GM12892 (cell line): Measurements from ENCODE around the gene POU2F2.

Experiments used
- DNase-seq: peaks from one replicate; pipeline ENCODE4 v3.0.0; 2011; ENCODE audit not compliant: insufficient read length
- FAIRE-seq: peaks from 2 replicates; lab custom pipeline; 2011; peaks lifted over from hg19 to GRCh38; lab: Jason Lieb, UNC
- POLR2A ChIP-seq: IDR thresholded peaks from 2 replicates; pipeline ENCODE4 v1.6.1; 2011; ENCODE audit warnings: low read depth, low read length, control low read depth
- POLR2AphosphoS5 ChIP-seq: IDR thresholded peaks from 2 replicates; pipeline ENCODE4 v1.6.1; 2011; ENCODE audit warnings: low read depth, low read length, control low read depth
- TAF1 ChIP-seq: IDR thresholded peaks from 2 replicates; pipeline ENCODE4 v1.6.1; 2011; ENCODE audit warnings: low read depth, mild to moderate bottlenecking, control low read depth, low read length, borderline replicate concordance

The POU2F2 gene

DNA sequence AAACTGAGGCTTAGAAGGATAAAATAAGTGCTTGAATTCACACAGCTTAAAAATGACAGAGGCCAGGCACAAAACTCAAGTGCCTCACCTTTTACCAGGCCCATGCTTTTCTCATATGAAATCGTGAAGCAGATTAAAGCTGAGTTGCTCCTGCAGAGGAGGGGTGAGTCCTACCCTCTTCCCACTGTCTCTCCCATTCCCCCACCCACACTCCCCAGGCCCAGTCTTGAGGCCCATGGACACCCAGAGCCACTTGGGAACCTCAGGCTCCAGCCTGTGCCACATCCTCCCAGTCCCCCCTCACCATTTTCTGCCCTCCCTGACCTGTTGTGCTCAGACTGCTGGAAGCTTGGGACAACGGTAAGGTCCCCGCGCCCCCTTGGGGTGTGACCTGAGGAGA is 38.7 kb downstream of the POU2F2 start:
- TF ChIP-seq TAF1 (no peak), POLR2AphosphoS5 (no peak), POLR2A (no peak)
- DNase-seq (no peak), FAIRE-seq (no peak)

DNA sequence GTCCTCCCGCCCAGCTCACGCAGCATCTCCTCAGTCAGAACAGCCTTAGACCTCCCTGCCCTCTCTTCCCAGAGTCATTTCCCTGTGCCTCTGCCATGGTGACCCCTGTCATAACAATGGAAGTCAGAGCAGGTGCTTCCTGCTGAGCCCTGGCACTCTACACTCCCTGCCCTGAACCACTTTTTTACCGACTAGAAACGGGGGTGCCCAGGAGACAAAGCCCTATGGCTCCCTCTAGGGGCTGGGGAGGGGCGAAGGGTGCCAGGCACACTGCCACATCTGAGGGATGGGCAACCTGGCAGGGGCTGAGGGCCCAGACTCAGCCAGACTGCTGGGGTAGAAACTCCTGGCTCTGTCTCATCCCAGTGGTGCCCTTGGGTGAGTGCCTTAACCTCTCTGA is 39.9 kb downstream of the POU2F2 start:
- TF ChIP-seq POLR2AphosphoS5 (no peak), POLR2A (no peak), TAF1 (no peak)
- FAIRE-seq (no peak), DNase-seq (no peak)

DNA sequence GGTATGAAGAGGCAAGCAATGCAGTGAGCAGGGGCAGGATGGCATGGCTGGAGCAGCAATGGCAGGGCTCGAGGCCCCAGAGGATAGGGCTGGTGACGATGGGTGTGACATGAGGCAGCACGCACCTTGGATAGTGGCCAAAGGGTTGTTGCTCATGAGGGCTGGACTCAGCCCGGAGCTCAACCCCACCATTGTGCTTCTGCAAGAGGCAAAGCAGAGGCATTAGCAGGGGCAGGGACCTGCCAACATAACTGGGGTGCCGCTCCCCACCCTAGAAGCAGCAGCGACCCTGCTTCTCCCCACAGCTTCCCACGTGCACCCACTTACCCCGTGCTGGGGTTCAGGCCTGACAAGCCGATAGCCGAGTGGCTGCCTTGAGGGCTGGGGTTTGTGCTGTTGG is 40.5 kb downstream of the POU2F2 start:
- no peak for FAIRE-seq
- no peak for DNase-seq
- TF ChIP-seq TAF1 (no peak), POLR2AphosphoS5 (no peak), POLR2A (no peak)

DNA sequence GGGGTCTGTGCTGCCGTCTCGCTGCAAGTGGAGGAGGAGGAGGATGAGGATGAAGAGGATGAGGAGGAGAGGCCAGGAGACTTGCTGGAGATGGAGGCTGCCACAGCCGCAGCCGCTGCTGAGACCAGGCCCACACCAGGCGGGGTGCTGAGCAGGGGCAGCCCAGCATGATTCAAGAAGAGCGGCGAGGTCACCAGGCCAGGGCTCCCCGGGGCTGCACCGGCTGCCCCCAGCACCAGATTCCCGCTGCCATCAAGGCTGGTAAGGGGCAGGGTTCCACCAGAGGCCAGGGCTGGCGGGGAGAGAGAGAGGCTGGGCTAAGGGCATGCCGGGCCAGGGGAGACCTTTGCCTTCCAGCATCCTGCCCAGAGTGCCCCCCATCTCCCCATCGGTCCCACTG is 40.9 kb downstream of the POU2F2 start:
- TF ChIP-seq POLR2A (no peak), TAF1 (no peak), POLR2AphosphoS5 (no peak)
- no peak for DNase-seq
- FAIRE-seq = no peak

DNA sequence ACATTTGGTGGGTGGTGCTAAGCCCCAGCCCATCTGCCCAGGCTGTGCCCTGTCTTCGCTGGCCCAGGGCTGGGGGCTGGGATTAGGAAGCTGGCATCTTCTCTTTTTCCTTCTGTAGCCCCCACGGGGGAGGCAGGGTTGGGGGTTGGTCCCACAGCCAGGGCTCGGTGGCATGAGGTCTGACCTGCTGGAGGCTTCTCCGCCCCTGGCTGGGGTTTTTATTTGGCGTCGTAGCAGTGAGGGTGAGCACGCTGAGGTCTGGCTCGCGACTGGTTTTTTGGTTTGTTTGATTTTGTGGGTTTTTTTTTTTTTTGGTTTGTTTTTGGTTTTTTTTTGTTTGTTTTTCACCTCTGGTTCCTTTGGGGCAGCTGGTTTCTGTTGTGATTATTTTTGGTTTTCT is 41.6 kb downstream of the POU2F2 start:
- FAIRE-seq (no peak), DNase-seq (no peak)
- TF ChIP-seq POLR2A (no peak), POLR2AphosphoS5 (no peak), TAF1 (no peak)

DNA sequence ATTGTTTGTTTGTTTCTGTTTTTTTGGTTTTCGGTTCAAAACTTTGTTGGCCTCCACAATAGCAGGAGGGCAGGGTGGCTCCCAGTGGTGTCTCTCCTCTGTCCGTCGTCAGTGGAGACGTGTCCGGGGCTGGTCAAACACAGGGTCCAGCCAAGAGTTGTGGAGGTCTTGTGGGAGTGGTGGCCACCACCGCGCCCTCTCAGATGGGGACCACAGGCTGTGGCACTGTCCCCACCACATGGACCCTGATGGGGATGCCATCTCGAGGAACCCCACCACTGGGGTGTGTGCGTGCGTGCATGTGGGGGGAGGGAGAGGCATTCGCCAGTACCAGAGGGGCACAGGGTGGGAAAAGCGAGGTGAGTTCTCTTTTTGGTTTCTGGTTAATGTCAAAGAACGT is 42.5 kb downstream of the POU2F2 start:
- TF ChIP-seq POLR2A (no peak), TAF1 (no peak), POLR2AphosphoS5 (no peak)
- no peak for FAIRE-seq

DNA sequence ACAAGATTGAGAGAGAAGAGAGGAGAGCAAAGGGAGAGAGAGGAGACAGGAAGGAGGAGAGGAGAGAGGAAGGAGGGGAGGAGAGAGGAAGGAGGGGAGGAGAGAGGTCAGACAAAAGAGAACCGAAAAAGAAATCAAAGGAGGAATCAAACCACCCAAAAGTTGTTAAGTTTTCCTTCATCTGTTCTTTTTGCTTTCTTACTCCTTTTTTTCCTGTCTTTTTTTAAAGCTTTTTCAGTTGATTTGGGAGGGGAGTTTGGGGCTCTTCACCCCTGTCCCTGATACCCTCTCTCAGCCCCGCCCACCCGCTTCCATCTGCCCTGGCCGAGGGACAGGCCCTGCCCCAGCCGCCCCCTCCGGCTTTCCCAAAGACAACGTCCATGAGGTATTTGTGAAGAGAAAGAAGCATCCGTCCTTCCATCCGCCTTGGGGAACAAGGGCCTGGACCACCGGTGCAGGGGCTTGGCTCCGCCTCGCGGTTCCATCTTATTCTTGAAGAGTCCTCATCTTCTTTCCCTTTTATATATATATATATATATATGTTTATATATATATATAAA is 43.0 kb downstream of the POU2F2 start:
- DNase-seq (no peak), FAIRE-seq (peak; percentile 40)
- no peak for TF ChIP-seq TAF1
- no peak for TF ChIP-seq POLR2A
- no peak for TF ChIP-seq POLR2AphosphoS5

More for the DNA sequence above, 42.5 kb downstream of the POU2F2 start:
- DNase-seq = no peak

DNA sequence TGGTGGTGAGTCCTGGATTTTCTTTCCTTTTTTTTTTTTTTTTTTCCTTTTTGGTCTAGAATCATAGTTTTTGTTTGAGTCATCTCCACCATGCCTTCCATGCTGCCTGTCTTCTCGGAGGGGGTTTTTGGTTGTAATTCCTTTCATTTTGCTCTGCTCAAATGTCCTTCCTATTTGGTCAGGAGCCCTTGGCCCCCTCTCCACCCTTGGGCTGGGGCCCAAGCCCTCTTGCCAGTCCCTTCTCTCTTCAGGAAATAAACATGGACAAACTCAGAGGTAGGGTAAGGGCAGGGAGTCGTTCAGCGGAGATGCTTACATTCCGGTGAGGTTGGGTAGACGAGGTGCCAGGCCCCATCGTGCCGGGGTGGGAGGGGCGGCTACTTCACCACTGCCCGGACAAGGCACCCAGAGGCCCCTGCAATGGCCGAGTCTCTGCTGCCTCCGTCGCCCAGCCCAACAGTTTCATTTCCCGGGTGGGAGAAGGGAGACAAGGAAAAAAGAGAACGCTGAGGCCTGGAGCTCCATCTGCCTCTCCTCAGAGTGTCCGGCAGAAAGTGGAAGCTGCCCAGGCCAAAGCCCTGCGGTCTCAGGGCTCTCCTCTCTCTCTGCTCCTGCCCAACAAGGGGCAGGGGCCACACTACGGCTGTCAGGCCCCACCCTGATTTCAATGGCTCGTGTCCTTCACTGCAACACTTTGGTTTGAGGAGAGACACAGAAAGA is 43.6 kb downstream of the POU2F2 start:
- FAIRE-seq = no peak
- TF ChIP-seq POLR2A (no peak), POLR2AphosphoS5 (no peak), TAF1 (no peak)
- no peak for DNase-seq

DNA sequence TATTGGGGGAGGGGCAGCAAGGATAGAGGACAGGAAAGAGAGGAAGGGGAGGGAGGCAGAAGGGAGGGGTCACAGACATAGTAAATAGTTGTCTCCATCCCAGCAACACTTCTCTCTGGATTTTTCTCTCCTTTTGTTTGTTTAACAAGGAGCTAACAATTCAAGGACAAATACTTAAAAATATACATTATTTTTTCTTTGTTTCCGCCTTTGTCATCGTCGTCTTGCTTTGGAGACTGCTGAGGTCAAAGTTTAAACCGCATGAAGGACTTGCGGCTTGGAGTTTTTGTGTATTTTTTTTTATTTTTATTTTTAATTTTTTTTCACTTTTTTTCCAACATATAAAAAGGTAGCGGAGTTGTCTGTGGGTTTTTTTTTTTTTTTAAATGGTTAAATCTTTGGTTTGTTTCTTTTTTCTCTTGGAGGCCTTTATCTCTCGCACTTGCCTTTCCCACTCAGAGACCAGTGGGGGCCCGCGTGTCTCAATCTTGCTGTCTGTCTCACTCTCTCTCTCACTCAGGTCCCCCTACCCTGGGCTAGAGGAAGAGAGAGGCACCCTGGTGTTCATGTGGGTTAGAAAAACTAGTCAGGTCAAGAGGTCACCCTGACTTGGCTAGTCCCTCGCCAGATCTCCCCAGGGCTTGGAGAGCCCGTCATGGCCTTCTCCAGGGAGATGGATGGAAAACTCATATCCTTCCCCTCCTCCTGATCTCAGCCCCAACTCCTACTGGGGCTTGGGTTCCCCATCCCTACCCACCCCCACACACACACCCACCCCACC is 45.3 kb downstream of the POU2F2 start:
- DNase-seq (no peak), FAIRE-seq (no peak)
- TF ChIP-seq TAF1 = no peak
- no peak; the same call in 1 of the 2 replicates for TF ChIP-seq POLR2AphosphoS5
- no peak for TF ChIP-seq POLR2A

DNA sequence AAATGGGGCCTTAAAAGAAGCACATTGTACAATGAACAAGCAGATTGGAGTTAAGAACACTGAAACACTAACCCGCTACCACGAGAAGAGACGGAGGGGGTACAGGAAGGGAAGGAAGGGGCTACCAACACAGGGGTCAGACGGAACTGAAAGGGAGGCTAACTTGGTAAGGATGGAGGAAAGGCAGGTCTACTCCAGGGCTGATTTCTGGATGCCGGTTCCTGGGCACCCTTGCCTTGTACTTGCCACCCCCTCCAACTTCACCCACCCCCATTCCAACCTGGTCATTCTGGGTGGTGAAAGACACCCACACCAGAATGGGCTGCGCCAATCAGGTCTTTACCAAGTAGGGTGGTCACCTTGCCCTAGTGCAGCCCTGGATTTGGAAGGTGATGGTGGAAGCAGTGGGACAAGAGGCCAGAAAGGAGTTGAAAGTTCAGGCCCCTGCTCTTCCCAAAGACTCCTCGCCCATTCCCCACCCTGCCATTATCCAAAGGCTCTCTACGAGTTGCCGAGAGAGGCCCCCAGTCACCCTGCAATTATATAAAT is 46.0 kb downstream of the POU2F2 start:
- DNase-seq (no peak), FAIRE-seq (no peak)
- TF ChIP-seq POLR2A = 0 out of 2 replicates have a peak, but pooled peaks have one; percentile 15
- no peak for TF ChIP-seq TAF1
- TF ChIP-seq POLR2AphosphoS5 = peak; percentile 47; the same call in 1 of the 2 replicates

DNA sequence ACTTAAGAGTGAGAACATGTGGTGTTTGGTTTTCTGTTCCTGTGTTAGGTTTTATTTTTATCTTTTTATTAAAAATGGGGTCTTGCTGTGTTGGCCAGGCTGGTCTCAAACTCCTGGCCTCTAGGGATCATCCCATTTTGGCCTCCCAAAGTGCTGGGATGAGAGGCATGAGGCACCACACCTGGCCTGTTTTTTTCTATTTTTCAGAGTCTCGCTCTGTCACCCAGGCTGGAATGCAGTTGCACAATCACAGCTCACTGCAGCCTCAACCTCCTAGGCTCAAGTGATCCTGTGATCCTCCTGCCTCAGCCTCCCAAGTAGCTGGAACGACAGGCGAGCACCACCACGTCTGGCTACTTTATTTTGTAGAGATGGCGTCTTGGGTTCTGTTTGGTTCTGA is 48.7 kb downstream of the POU2F2 start:
- no peak for TF ChIP-seq POLR2A
- no peak for TF ChIP-seq POLR2AphosphoS5
- TF ChIP-seq TAF1 = no peak
- DNase-seq (no peak), FAIRE-seq (no peak)
